ENCODE data around the gene CD96.

The CD96 gene

GRCh38 chr3:111681661-111682426, 139.8 kb downstream of the CD96 start:
- no peak for DNase-seq

GRCh38 chr3:111684640-111685039, 142.6 kb downstream of the CD96 start:
- DNase-seq, result no peak

- DNase-seq, result no peak
These were observed 146.3 kb downstream of the CD96 start for GRCh38 chr3:111688190-111688800.

- DNase-seq, result no peak
These were observed 148.2 kb downstream of the CD96 start for GRCh38 chr3:111690242-111690641.

GRCh38 chr3:111691293-111691909, 149.4 kb downstream of the CD96 start:
- DNase-seq, result no peak

- no peak for DNase-seq
These were observed 150.9 kb downstream of the CD96 start for GRCh38 chr3:111692593-111693552.

GRCh38 chr3:111694471-111694870, 152.5 kb downstream of the CD96 start:
- DNase-seq, result no peak

- DNase-seq, result no peak
These were observed 153.7 kb downstream of the CD96 start for GRCh38 chr3:111695636-111696117.

- DNase-seq, result no peak
These were observed 158.1 kb downstream of the CD96 start for GRCh38 chr3:111700054-111700453.

- no peak for DNase-seq
These were observed 159.4 kb downstream of the CD96 start for GRCh38 chr3:111701292-111701906.
